Mucosa of stomach (tissue), 1 donor: Measurements from ENCODE around the gene CYFIP1.

Experiments
- H3K27me3 ChIP-seq: one replicate; pipeline ENCODE4 v1.7.0; 2013; ENCODE audit warnings: mild to moderate bottlenecking, low read length; ENCODE audit not compliant: control insufficient read depth, insufficient read depth
- H3K36me3 ChIP-seq: one replicate; pipeline ENCODE4 v1.7.0; 2013; ENCODE audit warnings: low read length; ENCODE audit not compliant: control insufficient read depth, insufficient read depth
- H3K4me1 ChIP-seq: one replicate; pipeline ENCODE4 v1.7.0; 2013; ENCODE audit warnings: mild to moderate bottlenecking, low read length; ENCODE audit not compliant: control insufficient read depth, insufficient read depth
- H3K4me3 ChIP-seq: one replicate; pipeline ENCODE4 v1.7.0; 2013; ENCODE audit warnings: low read length
- H3K9ac ChIP-seq: one replicate; pipeline ENCODE4 v1.7.0; 2013; ENCODE audit warnings: mild to moderate bottlenecking, low read length, moderate library complexity
- H3K9me3 ChIP-seq: one replicate; pipeline ENCODE4 v1.7.0; 2013; ENCODE audit warnings: mild to moderate bottlenecking, low read length, moderate library complexity; ENCODE audit not compliant: control insufficient read depth
- donor health status: Pancreatic carcinoma.

Gene CYFIP1

GRCh38 chr15:22954326-22954725 is 25.8 kb downstream of the CYFIP1 start:
- Histone ChIP-seq H3K9me3 (no peaks in the 10 kb centered on the region), H3K4me3 (no peak overlapping the region), H3K27me3 (no peaks in the 10 kb centered on the region), H3K4me1 (peaks cover 6% of the 10 kb centered on the region), H3K36me3 (no peaks in the 10 kb centered on the region), H3K9ac (no peak overlapping the region)

DNA sequence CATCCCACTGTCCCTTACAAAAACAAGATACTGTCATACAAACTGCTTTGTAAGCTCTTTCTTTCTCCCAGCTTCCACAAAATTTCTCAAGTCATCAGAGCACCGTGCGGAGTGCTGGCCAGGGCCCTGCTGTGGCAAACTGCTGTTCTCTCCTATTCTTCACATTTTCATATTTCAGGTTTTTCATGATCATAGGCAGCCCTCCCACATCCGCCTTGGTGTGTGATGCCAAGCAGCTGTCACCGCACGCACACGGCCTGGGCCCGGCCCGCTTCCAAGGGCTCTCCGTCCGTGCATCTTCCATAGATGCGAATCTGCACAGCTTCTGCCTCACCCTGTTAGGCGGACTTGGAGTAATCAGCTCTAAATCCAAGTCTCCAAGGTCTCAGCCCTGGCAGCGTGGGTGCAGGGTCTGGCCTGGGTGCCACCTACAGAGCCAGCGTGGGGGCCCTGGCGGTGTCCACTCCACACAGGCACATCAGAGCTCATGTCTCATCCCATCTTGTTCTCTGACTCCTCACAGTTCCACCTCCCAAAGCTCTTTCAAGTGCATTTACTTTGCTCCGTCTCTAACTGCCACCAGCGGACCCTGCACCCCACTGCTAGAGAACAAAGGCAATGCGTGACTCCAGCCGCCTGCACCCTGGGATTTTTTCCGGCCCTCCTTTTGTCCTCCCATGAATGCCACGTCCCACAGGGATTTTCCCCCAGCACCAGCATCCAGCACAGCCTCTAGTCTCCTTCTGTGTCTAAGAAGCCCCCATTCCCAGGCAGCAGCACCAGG is 27.2 kb downstream of the CYFIP1 start:
- Histone ChIP-seq H3K4me3 (no peak overlapping the region), H3K27me3 (no peaks in the 10 kb centered on the region), H3K4me1 (peaks cover 12% of the 10 kb centered on the region), H3K9me3 (no peaks in the 10 kb centered on the region), H3K36me3 (no peaks in the 10 kb centered on the region), H3K9ac (no peak overlapping the region)

DNA sequence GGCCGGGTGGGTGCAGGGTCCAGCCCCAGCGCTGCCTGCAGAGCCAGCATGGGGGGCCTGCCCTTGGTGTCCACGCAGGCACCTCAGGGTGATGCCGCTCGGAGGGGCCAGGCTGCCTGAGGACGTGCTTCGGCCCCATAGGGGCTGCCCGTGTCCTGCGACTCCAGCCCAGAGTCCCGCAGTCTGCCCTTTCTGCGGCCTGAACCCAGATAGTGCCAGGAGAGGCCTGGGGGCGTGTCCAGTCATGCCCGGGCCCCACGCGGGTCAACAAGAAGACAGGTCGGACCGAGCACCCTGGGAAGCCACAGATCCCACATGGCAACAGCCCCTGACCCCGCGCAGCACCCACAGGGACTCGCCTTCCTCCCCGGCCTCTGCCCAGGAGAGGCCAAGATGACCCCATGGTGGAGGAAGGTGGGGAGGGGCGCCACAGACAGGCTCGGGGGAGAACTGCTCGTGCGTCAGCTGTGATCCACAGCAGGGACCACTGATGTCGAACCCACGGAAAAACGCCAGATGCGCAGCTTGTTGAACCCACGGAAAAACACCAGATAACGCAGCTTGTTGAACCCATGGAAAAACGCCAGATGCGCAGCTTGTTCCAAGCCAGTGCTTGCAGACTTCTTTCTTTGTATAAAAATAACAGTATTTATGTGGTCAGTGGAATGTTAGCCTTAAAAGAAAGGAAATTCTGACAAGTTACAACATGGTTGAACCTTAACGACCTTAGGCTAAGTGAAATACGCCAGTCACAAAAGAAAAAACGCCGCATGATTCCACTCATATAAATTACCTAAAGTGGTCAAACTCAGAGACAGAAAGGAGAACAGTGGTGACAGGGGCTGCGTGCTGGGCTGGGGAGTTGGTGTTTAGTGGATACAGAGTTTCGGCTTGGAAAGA is 28.5 kb downstream of the CYFIP1 start:
- no peaks in the 10 kb centered on the region for H3K9me3 ChIP-seq
- H3K4me3 ChIP-seq, result no peak overlapping the region
- H3K27me3 ChIP-seq, result no peaks in the 10 kb centered on the region
- no peak overlapping the region for H3K9ac ChIP-seq
- H3K36me3 ChIP-seq, result no peaks in the 10 kb centered on the region
- peaks cover 12% of the 10 kb centered on the region for H3K4me1 ChIP-seq

DNA sequence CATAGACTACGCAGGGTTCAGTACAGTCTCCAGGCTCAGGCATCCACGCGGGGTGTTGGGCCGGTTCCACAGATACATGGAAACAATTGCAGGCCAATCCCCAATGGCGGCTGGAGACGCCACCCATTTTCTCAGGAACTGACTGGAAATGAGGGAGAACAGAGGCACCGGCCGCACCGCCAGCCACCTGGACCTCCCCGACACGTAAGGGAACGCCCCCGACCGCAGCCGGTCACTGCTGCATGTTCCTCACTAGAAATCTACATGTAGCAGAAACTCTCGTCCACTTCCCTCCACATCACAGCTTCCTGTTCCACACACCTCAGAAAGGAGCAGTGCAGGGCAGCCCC is 29.2 kb downstream of the CYFIP1 start:
- H3K9ac ChIP-seq, result no peak overlapping the region
- H3K4me1 ChIP-seq, result peaks cover 9% of the 10 kb centered on the region
- H3K9me3 ChIP-seq, result no peaks in the 10 kb centered on the region
- H3K27me3 ChIP-seq, result no peaks in the 10 kb centered on the region
- no peak overlapping the region for H3K4me3 ChIP-seq
- no peaks in the 10 kb centered on the region for H3K36me3 ChIP-seq

- no peak overlapping the region for H3K4me3 ChIP-seq
- H3K4me1 ChIP-seq, result peaks cover 9% of the 10 kb centered on the region
- no peaks in the 10 kb centered on the region for H3K36me3 ChIP-seq
Observed at GRCh38 chr15:22950256-22950990, 29.7 kb downstream of the CYFIP1 start.

DNA sequence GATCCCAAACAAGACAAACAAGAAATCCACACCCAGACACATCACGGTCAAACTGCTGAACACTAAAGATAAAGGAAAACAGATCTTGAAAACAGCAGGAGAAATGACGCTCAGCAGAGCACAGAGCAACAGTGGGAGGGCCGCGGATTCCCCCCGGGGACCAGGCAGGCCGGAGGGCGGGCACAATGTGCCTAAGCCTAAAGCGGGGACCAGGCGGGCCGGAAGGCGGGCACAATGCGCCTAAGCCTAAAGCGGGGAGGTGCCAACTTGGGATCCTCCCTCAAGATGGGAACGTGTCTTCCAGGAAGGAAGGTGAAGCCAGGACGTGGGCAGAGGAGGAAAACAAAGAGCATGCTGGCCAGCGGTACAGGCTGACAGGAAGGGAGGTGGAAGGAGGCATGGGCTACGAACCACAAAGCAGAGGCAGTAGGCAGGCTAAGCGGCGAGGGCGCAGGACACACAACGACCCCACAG is 31.1 kb downstream of the CYFIP1 start:
- Histone ChIP-seq H3K27me3 (no peaks in the 10 kb centered on the region), H3K4me3 (no peak overlapping the region), H3K4me1 (peaks cover 16% of the 10 kb centered on the region), H3K9me3 (no peaks in the 10 kb centered on the region), H3K9ac (no peak overlapping the region), H3K36me3 (peaks cover 7% of the 10 kb centered on the region)

More at GRCh38 chr15:22950256-22950990, 29.7 kb downstream of the CYFIP1 start:
- Histone ChIP-seq H3K27me3 (no peaks in the 10 kb centered on the region), H3K9me3 (no peaks in the 10 kb centered on the region), H3K9ac (no peak overlapping the region)

DNA sequence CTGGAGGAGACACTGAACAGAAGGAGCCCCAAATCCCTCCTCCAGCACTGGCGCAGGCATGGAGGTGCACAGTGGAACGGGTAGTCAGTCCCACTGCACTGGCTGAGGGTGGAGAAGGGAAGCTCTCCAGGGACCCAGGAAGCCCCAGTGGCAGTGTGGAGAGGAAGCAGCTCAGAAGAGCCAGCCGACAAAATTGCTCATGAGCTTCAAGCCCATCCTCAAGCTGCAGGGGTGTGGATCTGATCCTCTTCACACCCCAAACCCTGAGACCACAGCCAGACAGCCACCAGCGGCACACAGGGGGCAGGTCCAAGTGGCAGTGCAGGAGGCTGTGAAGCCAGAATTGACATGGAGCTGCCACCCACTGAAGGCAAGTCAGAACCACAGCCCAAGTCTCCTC is 32.1 kb downstream of the CYFIP1 start:
- H3K27me3 ChIP-seq, result no peaks in the 10 kb centered on the region
- H3K9me3 ChIP-seq, result no peaks in the 10 kb centered on the region
- H3K9ac ChIP-seq, result no peak overlapping the region
- peaks cover 16% of the 10 kb centered on the region for H3K4me1 ChIP-seq
- H3K4me3 ChIP-seq, result no peak overlapping the region
- H3K36me3 ChIP-seq, result peaks cover 9% of the 10 kb centered on the region

- H3K4me1 ChIP-seq, result peaks cover 16% of the 10 kb centered on the region
- H3K9me3 ChIP-seq, result no peaks in the 10 kb centered on the region
- no peak overlapping the region for H3K9ac ChIP-seq
- peaks cover 11% of the 10 kb centered on the region for H3K36me3 ChIP-seq
- no peak overlapping the region for H3K4me3 ChIP-seq
- H3K27me3 ChIP-seq, result no peaks in the 10 kb centered on the region
Observed at GRCh38 chr15:22947101-22948000, 32.8 kb downstream of the CYFIP1 start.

DNA sequence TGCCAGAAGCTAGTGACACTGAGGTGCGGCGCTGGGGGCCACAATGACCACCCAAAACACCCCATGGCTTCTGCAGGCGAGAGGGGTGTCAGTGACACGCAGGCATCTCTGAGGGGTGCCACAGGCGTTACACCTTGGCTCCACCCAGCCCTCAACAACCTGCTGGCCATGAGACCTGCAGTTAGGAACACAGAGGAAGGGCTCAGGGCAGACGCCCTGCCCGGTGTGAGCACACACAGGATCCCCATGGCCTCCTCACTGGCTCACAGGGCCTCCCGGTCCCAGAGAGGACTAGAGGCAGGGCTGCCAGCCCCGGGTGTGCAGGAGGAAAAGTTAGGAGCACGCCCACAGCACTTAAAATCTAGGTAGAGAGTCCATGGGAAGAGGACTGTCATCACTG is 35.1 kb downstream of the CYFIP1 start:
- no peaks in the 10 kb centered on the region for H3K9me3 ChIP-seq
- H3K9ac ChIP-seq, result no peak overlapping the region
- no peak overlapping the region for H3K4me3 ChIP-seq
- peaks cover 17% of the 10 kb centered on the region for H3K36me3 ChIP-seq
- peaks cover 16% of the 10 kb centered on the region for H3K4me1 ChIP-seq
- no peaks in the 10 kb centered on the region for H3K27me3 ChIP-seq

DNA sequence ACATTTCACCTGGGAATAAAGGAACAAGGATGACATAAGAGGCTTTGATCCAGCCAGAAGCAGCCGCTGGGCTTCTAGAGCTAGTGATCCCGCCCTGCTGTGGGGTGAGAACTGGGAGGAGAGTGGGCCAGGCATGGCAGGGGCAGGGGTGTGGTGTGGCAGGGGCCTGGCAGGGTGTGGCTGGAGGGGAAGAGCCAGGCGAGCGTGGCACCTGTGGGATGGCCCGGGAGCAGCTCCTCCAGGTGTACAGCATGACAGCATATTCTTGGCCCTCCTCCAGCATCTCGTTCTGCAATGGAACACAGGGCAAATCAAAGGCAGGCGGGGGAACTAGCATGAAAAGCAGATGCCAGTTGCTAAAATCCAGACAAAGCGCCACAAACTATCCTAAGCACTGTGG is 35.5 kb downstream of the CYFIP1 start:
- Histone ChIP-seq H3K9ac (no peak overlapping the region), H3K4me1 (peaks cover 16% of the 10 kb centered on the region), H3K36me3 (peaks cover 17% of the 10 kb centered on the region), H3K27me3 (no peaks in the 10 kb centered on the region), H3K9me3 (no peaks in the 10 kb centered on the region), H3K4me3 (no peak overlapping the region)

DNA sequence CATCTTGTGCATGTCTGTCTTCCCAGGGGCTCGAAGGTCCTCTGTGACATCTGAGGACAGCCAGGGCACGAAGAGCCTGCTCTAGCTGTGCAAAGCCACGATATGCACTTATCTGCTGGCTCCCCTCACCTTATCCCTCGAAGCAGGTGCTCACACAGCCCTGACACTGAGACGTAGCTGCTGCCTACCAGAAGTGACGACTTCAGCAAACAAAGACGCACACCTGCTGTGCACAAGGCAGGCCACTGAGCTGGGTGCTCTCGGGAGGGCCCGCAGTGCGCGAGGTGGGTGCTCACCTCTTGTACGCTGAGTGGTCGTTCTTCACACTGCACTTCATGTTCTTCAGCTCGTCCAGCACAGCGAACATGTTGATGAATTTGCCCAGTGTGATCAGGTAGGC is 37.3 kb downstream of the CYFIP1 start:
- Histone ChIP-seq H3K9me3 (no peaks in the 10 kb centered on the region), H3K4me1 (peaks cover 10% of the 10 kb centered on the region), H3K36me3 (peaks cover 17% of the 10 kb centered on the region), H3K9ac (no peak overlapping the region), H3K27me3 (no peaks in the 10 kb centered on the region), H3K4me3 (no peak overlapping the region)
